Fibroblast of skin of scalp (primary cell): ENCODE measurements around the gene UGT2B10.

Source experiments
- DNase-seq: peaks from one replicate; pipeline ENCODE4 v3.0.0-alpha.2; 2013

Gene UGT2B10

GRCh38 chr4:68871809-68872642 lies 56.2 kb downstream of the UGT2B10 start:
- DNase-seq, result no peak

GRCh38 chr4:68872643-68873502 lies 57.1 kb downstream of the UGT2B10 start:
- DNase-seq, result no peak

GRCh38 chr4:68874507-68874906 lies 58.7 kb downstream of the UGT2B10 start:
- DNase-seq, result no peak

GRCh38 chr4:68877555-68877954 lies 61.8 kb downstream of the UGT2B10 start:
- no peak for DNase-seq

- no peak for DNase-seq
Observed at GRCh38 chr4:68878048-68878447, 62.3 kb downstream of the UGT2B10 start.
